Measurements from ENCODE around the gene H1-8.

The H1-8 gene

GRCh38 chr3:129598000-129598381 lies 55.0 kb downstream of the H1-8 start:
- no peak overlapping the region for H3K4me3 ChIP-seq
- H3K27ac ChIP-seq, result peak overlapping the region in 20 of 21 experiments; percentile 61 to 94 (median 82)

- no peak overlapping the region for H3K4me3 ChIP-seq
- peak overlapping the region in 20 of 21 experiments; percentile 48 to 94 (median 82) for H3K27ac ChIP-seq
These were observed 55.5 kb downstream of the H1-8 start for GRCh38 chr3:129598484-129598883.

- peak overlapping the region in 18 of 21 experiments; percentile 48 to 94 (median 83) for H3K27ac ChIP-seq
- no peak overlapping the region for H3K4me3 ChIP-seq
These were observed 56.1 kb downstream of the H1-8 start for GRCh38 chr3:129599073-129599472.

- Histone ChIP-seq H3K4me3 (no peak overlapping the region), H3K27ac (peak overlapping the region in 19 of 21 experiments; percentile 21 to 94 (median 82))
These were observed 56.6 kb downstream of the H1-8 start for GRCh38 chr3:129599607-129600006.

GRCh38 chr3:129600348-129600747 lies 57.4 kb downstream of the H1-8 start:
- peak overlapping the region in 17 of 21 experiments; percentile 21 to 94 (median 82) for H3K27ac ChIP-seq
- H3K4me3 ChIP-seq, result no peak overlapping the region

Data from skin epidermis (tissue), 12 donors.